ENCODE data around the gene SLC12A1.

DNA sequence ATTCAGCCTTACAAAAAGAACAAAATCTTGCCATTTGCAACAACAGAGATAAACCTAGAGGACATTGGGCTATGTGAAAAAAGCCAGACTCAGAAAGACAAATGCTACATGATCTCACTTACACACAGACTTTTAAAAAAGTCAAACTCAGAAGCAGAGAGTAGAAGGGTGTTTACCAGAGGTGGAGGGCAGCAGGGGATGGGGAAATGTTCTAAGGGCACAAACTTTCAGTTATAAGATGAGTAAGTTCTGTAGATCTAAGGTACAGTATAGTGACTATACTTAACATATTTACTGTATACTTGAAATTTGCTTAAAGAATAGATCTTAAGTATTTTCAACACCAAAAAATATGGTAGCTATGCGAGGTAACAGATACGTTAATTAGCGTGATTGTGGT, 31.0 kb upstream of the SLC12A1 start:
- TF ChIP-seq, protein P1, sequence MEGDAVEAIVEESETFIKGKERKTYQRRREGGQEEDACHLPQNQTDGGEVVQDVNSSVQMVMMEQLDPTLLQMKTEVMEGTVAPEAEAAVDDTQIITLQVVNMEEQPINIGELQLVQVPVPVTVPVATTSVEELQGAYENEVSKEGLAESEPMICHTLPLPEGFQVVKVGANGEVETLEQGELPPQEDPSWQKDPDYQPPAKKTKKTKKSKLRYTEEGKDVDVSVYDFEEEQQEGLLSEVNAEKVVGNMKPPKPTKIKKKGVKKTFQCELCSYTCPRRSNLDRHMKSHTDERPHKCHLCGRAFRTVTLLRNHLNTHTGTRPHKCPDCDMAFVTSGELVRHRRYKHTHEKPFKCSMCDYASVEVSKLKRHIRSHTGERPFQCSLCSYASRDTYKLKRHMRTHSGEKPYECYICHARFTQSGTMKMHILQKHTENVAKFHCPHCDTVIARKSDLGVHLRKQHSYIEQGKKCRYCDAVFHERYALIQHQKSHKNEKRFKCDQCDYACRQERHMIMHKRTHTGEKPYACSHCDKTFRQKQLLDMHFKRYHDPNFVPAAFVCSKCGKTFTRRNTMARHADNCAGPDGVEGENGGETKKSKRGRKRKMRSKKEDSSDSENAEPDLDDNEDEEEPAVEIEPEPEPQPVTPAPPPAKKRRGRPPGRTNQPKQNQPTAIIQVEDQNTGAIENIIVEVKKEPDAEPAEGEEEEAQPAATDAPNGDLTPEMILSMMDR (IDR thresholded peaks at IDR 0.05 in 4 of 5, conservative IDR thresholded peaks at IDR 0.05 in 1 of 5), result no peak
- TF ChIP-seq POLR2A (IDR thresholded peaks at IDR 0.05), result no peak
